HG03280 (cell line): Measurements from ENCODE around the gene ATF1.
"Not testable (repeated sequence)": the region's sequence is repeated elsewhere in the genome, so short reads cannot be mapped to it uniquely, and the experiment has no call there.

Experiments used
- ATAC-seq: cut with Tn5 transposase; IDR thresholded peaks from one replicate; pipeline ENCODE4 v1.9.1; 2021; ENCODE audit warnings: mild to moderate bottlenecking, moderate library complexity; ENCODE audit not compliant: unreplicated experiment

ATF1 gene

GRCh38 chr12:50855218-50855617 lies 91.3 kb downstream of the ATF1 start:
- ATAC-seq: not testable (repeated sequence)

GRCh38 chr12:50855679-50856078 lies 91.8 kb downstream of the ATF1 start:
- ATAC-seq: not testable (repeated sequence)

GRCh38 chr12:50859621-50860310 lies 95.9 kb downstream of the ATF1 start:
- no peak for ATAC-seq

GRCh38 chr12:50862316-50862715 lies 98.4 kb downstream of the ATF1 start:
- no peak for ATAC-seq

GRCh38 chr12:50865266-50865665 lies 101.4 kb downstream of the ATF1 start:
- ATAC-seq: no peak

- ATAC-seq: not testable (repeated sequence)
These were observed 105.0 kb downstream of the ATF1 start for GRCh38 chr12:50868881-50869280.
